ENCODE data around the gene KLK14.

KLK14 gene

DNA sequence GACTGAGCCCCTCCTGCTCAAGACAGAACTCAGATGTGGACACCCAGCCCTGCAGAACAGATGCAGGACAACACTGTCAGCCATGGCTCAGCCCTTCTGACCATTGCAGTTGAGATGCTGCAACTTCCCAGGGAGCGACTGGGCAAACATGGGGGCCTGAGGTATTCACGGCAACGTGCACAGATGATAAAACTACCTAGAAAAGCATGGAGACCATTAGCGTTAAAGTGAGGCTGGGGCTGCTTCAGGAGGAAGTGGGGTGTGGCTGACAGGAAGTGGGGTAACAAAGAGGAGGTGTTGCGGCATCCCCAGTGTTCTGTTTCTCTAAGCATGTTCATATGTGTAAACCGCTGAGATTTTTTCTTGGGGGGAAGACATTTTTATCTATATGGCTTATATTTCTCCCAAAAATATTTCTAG lies 40.7 kb upstream of the KLK14 start:
- Histone ChIP-seq H3K9me3 (ENCODE audit: severe bottlenecking) (no peaks in the 10 kb centered on the region), H3K27ac (ENCODE audit: poor library complexity, severe bottlenecking) (no peak overlapping the region), H3K36me3 (ENCODE audit: low read depth) (no peaks in the 10 kb centered on the region), H3K4me3 (ENCODE audit: severe bottlenecking) (no peak overlapping the region), H3K27me3 (ENCODE audit: insufficient read depth, poor library complexity, severe bottlenecking) (no peaks in the 10 kb centered on the region), H3K4me1 (ENCODE audit: insufficient read depth, poor library complexity, severe bottlenecking) (no peaks in the 10 kb centered on the region)
- ATAC-seq (ENCODE audit: low read depth) (no peak), DNase-seq (ENCODE audit: low spot score) (no peak)
- TF ChIP-seq, protein P1, sequence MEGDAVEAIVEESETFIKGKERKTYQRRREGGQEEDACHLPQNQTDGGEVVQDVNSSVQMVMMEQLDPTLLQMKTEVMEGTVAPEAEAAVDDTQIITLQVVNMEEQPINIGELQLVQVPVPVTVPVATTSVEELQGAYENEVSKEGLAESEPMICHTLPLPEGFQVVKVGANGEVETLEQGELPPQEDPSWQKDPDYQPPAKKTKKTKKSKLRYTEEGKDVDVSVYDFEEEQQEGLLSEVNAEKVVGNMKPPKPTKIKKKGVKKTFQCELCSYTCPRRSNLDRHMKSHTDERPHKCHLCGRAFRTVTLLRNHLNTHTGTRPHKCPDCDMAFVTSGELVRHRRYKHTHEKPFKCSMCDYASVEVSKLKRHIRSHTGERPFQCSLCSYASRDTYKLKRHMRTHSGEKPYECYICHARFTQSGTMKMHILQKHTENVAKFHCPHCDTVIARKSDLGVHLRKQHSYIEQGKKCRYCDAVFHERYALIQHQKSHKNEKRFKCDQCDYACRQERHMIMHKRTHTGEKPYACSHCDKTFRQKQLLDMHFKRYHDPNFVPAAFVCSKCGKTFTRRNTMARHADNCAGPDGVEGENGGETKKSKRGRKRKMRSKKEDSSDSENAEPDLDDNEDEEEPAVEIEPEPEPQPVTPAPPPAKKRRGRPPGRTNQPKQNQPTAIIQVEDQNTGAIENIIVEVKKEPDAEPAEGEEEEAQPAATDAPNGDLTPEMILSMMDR (IDR thresholded peaks at IDR 0.05; ENCODE audit: poor library complexity, severe bottlenecking): no peak

DNA sequence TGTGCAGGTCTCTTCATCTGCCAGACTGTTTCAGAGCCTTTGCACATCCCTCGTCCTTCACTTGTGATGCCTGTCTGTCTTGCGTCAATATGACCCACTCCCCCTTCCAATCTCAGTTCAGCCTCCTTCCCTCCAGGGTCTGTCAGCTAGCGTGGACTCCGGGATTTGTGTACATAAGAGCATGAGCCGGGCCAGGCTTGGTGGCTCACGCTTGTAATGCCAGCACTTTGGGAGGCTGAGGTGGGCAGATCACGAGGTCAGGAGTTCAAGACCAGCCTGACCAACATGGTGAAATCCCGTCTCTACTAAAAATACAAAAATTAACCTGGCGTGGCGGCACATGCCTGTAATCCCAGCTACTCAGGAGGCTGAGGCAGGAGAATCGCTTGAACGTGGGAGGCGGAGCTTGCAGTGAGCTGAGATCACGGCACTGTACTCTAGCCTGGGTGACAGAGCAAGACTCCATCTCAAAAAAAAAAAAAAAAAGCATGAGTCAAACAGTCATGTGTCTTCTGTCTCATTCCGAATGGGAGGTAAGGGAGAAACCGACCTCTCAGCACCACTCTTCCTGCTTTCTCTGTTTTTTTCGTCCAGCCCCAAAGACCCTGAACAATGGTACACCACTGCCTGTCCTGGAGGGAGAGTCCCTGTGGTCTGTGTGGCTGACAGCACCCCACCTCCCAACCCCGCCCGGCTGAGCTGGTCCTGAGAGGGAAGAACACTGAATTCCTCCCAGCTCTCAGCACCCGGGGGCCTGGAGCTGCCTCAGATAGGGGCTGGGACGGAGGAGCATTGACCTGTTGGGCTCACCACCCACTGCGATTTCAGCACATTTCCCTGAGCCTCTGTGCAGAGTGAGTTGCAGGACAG lies 39.7 kb upstream of the KLK14 start:
- DNase-seq (ENCODE audit: low spot score) (no peak), ATAC-seq (ENCODE audit: low read depth) (no peak)
- H3K4me1 ChIP-seq (ENCODE audit: insufficient read depth, poor library complexity, severe bottlenecking): no peaks in the 10 kb centered on the region
- H3K27me3 ChIP-seq (ENCODE audit: insufficient read depth, poor library complexity, severe bottlenecking): no peaks in the 10 kb centered on the region
- no peaks in the 10 kb centered on the region for H3K9me3 ChIP-seq (ENCODE audit: severe bottlenecking)
- TF ChIP-seq, protein P1 (IDR thresholded peaks at IDR 0.05; ENCODE audit: poor library complexity, severe bottlenecking): no peak
- H3K27ac ChIP-seq (ENCODE audit: poor library complexity, severe bottlenecking): no peak overlapping the region
- H3K36me3 ChIP-seq (ENCODE audit: low read depth): no peaks in the 10 kb centered on the region
- no peak overlapping the region for H3K4me3 ChIP-seq (ENCODE audit: severe bottlenecking)

DNA sequence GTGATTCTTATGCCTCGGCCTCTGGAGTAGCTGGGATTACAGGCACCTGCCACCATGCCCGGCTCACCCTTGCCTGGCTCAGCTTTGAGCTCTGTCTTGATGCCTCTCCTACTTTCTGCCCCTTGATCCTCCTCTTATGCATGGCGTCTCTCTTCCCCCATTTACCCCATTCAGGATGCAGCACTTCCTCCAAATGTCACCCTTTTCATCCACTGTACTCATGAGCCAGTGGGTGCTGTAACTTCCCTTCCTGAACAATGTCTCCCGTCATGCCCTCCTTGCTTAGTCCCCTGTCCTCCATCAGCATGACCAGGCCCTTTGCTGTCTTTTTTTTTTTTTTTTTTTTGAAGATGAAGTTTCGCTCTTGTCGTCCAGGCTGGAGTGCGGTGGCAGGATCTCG lies 38.6 kb upstream of the KLK14 start:
- no peak overlapping the region for H3K4me3 ChIP-seq (ENCODE audit: severe bottlenecking)
- ATAC-seq (ENCODE audit: low read depth): no peak
- H3K4me1 ChIP-seq (ENCODE audit: insufficient read depth, poor library complexity, severe bottlenecking): no peaks in the 10 kb centered on the region
- H3K9me3 ChIP-seq (ENCODE audit: severe bottlenecking): no peaks in the 10 kb centered on the region
- no peak overlapping the region for H3K27ac ChIP-seq (ENCODE audit: poor library complexity, severe bottlenecking)
- no peaks in the 10 kb centered on the region for H3K36me3 ChIP-seq (ENCODE audit: low read depth)
- no peak for DNase-seq (ENCODE audit: low spot score)
- TF ChIP-seq, protein P1 (IDR thresholded peaks at IDR 0.05; ENCODE audit: poor library complexity, severe bottlenecking): no peak
- H3K27me3 ChIP-seq (ENCODE audit: insufficient read depth, poor library complexity, severe bottlenecking): no peaks in the 10 kb centered on the region

DNA sequence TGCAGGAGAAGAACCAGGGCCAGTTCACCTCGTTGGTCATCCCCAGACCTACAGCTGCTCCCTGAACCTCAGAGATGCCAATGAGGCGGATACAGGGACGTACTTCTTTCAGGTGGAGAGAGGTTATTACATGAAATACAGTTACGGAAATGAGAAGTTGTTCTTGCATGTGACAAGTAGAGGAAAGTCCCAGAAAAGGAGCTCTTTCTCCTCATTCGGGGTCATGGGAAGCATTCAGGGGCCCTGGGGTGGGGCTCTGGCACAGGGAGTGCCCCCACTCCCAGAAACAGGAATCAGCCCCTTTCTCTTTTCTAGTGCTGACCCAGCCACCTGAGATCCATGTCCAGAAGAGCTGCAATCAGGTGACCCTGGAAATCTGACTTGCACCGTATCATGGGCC lies 37.5 kb upstream of the KLK14 start:
- TF ChIP-seq, protein P1 (IDR thresholded peaks at IDR 0.05; ENCODE audit: poor library complexity, severe bottlenecking): no peak
- Histone ChIP-seq H3K27ac (ENCODE audit: poor library complexity, severe bottlenecking) (no peak overlapping the region), H3K4me3 (ENCODE audit: severe bottlenecking) (no peak overlapping the region), H3K36me3 (ENCODE audit: low read depth) (no peaks in the 10 kb centered on the region), H3K9me3 (ENCODE audit: severe bottlenecking) (no peaks in the 10 kb centered on the region), H3K4me1 (ENCODE audit: insufficient read depth, poor library complexity, severe bottlenecking) (no peaks in the 10 kb centered on the region), H3K27me3 (ENCODE audit: insufficient read depth, poor library complexity, severe bottlenecking) (no peaks in the 10 kb centered on the region)
- ATAC-seq (ENCODE audit: low read depth) (no peak), DNase-seq (ENCODE audit: low spot score) (no peak)

DNA sequence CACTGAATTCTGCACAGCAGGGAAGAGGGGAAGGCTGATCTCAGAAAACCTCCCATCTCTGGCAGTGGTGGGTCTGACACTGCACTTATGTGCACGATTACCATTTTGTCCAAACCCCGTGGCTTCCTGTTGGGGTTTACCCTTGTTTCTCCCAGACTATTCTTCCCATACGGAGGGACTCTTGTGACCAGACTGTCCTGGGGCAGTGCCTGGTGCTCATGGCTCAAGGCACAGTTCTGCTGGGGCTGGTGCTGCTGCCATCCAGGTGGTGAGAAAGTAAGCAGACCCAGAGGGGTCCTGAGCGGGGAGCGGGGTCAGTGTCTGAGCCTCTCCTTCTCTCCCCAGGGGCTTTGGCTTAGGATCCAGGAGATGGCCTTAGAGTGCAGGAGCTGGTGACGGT lies 36.9 kb upstream of the KLK14 start:
- ATAC-seq (ENCODE audit: low read depth) (no peak), DNase-seq (ENCODE audit: low spot score) (no peak)
- H3K27me3 ChIP-seq (ENCODE audit: insufficient read depth, poor library complexity, severe bottlenecking): no peaks in the 10 kb centered on the region
- H3K27ac ChIP-seq (ENCODE audit: poor library complexity, severe bottlenecking): no peak overlapping the region
- no peaks in the 10 kb centered on the region for H3K9me3 ChIP-seq (ENCODE audit: severe bottlenecking)
- no peaks in the 10 kb centered on the region for H3K36me3 ChIP-seq (ENCODE audit: low read depth)
- H3K4me3 ChIP-seq (ENCODE audit: severe bottlenecking): no peak overlapping the region
- H3K4me1 ChIP-seq (ENCODE audit: insufficient read depth, poor library complexity, severe bottlenecking): no peaks in the 10 kb centered on the region
- TF ChIP-seq, protein P1 (IDR thresholded peaks at IDR 0.05; ENCODE audit: poor library complexity, severe bottlenecking): no peak

Measured in RWPE2 (cell line).